Breast epithelium (tissue), 3 donors: ENCODE measurements around the gene LRCOL1.

Source experiments
- CTCF ChIP-seq, 3 donors: fragments of 450-650 bp; IDR thresholded peaks; one replicate each; pipeline ENCODE4 v1.5.1; 2016 to 2017; ENCODE audit warnings: antibody characterized with exemption in 3 of 3, mild to moderate bottlenecking in 3 of 3, moderate library complexity in 3 of 3
- POLR2AphosphoS5 ChIP-seq, 3 donors: sonication (generic); formaldehyde crosslinking; IDR thresholded peaks; one replicate each; pipeline ENCODE4 v1.6.1; 2017; ENCODE audit warnings: antibody characterized with exemption in 3 of 3

- no peak for TF ChIP-seq CTCF (IDR thresholded peaks at IDR 0.05)
- no peak for TF ChIP-seq POLR2AphosphoS5 (IDR thresholded peaks at IDR 0.05)
Observed at GRCh38 chr12:132604151-132604618, 6.2 kb downstream of the LRCOL1 start.
